Activated T-helper 1 cell treated with anti-CD3 and anti-CD28 coated beads, Interleukin-12 subunit alpha, Interleukin-12 subunit beta, Interleukin-2, Interleukin-4 antibody, amounts not matched to agents 30 ng/mL and 10 ng/mL and 1 ng/mL, durations not matched to agents 14 hours and 24 hours and 36 hours (primary cell): Measurements from ENCODE around the gene RASAL2. TPM values are rescaled to one million over a fixed set of nuclear protein-coding genes. Genes with fewer than 3 reads are reported as not detected.

ENCODE experiments used
- DNase-seq: peaks from one replicate; pipeline ENCODE4 v3.0.0; 2021; ENCODE audit warnings: low spot score
- H3K27ac Mint-ChIP-seq: one replicate; pipeline ENCODE4 v1.8.0; 2021; ENCODE audit warnings: mild to moderate bottlenecking, mixed read lengths
- H3K27me3 Mint-ChIP-seq: one replicate; pipeline ENCODE4 v1.8.0; 2022; ENCODE audit warnings: mild to moderate bottlenecking, moderate library complexity, mixed read lengths; ENCODE audit not compliant: insufficient read depth
- H3K36me3 Mint-ChIP-seq: one replicate; pipeline ENCODE4 v1.8.0; 2021; ENCODE audit warnings: low read depth, mixed read lengths
- H3K4me1 Mint-ChIP-seq: one replicate; pipeline ENCODE4 v1.8.0; 2021; ENCODE audit warnings: low read depth, mixed read lengths
- H3K4me3 Mint-ChIP-seq: one replicate; pipeline ENCODE4 v1.8.0; 2021; ENCODE audit warnings: mild to moderate bottlenecking, moderate library complexity, mixed read lengths
- H3K9me3 Mint-ChIP-seq: one replicate; pipeline ENCODE4 v1.8.0; 2021; ENCODE audit warnings: mixed read lengths
- intact Hi-C: fragments of 100-400 bp; cut with micrococcal nuclease; formaldehyde crosslinking; loops from one replicate; pipeline ENCODE4 v1.15.1; 2024
- total RNA-seq: library from RNA; stranded (reverse); gene quantifications from 2 replicates; pipeline ENCODE4 v1.2.3, GENCODE V29; 2022

RASAL2 gene
- total RNA-seq, 1 donor from 2014 or later, result not detected

- Mint-ChIP-seq H3K9me3 (no peaks in the 10 kb centered on the region), H3K27ac (no peak overlapping the region), H3K27me3 (no peaks in the 10 kb centered on the region), H3K4me1 (no peaks in the 10 kb centered on the region), H3K4me3 (no peak overlapping the region), H3K36me3 (no peaks in the 10 kb centered on the region)
- intact Hi-C loops, result no loop called here
- DNase-seq, result no peak
Measured at GRCh38 chr1:178134061-178134460, 40.2 kb downstream of the RASAL2 start.

- no peak for DNase-seq
- Mint-ChIP-seq H3K27me3 (no peaks in the 10 kb centered on the region), H3K4me1 (no peaks in the 10 kb centered on the region), H3K4me3 (no peak overlapping the region), H3K27ac (no peak overlapping the region), H3K9me3 (no peaks in the 10 kb centered on the region), H3K36me3 (no peaks in the 10 kb centered on the region)
- intact Hi-C loops, result no loop called here
Measured at GRCh38 chr1:178137238-178137637, 43.3 kb downstream of the RASAL2 start.

- Mint-ChIP-seq H3K27ac (no peak overlapping the region), H3K4me1 (no peaks in the 10 kb centered on the region), H3K27me3 (no peaks in the 10 kb centered on the region), H3K36me3 (no peaks in the 10 kb centered on the region), H3K9me3 (no peaks in the 10 kb centered on the region), H3K4me3 (no peak overlapping the region)
- intact Hi-C loops, result no loop called here
- DNase-seq, result no peak
Measured at GRCh38 chr1:178142806-178143205, 48.9 kb downstream of the RASAL2 start.

GRCh38 chr1:178143730-178144690 lies 50.1 kb downstream of the RASAL2 start:
- intact Hi-C loops, result no loop called here
- no peaks in the 10 kb centered on the region for H3K9me3 Mint-ChIP-seq

GRCh38 chr1:178145605-178146004 lies 51.7 kb downstream of the RASAL2 start:
- Mint-ChIP-seq H3K4me1 (no peaks in the 10 kb centered on the region), H3K27me3 (no peaks in the 10 kb centered on the region), H3K4me3 (no peak overlapping the region), H3K9me3 (no peaks in the 10 kb centered on the region), H3K27ac (no peak overlapping the region), H3K36me3 (no peaks in the 10 kb centered on the region)
- no peak for DNase-seq
- intact Hi-C loops, result no loop called here

More at GRCh38 chr1:178143730-178144690, 50.1 kb downstream of the RASAL2 start:
- Mint-ChIP-seq H3K27ac (no peak overlapping the region), H3K4me3 (no peak overlapping the region), H3K36me3 (no peaks in the 10 kb centered on the region), H3K27me3 (no peaks in the 10 kb centered on the region), H3K4me1 (no peaks in the 10 kb centered on the region)
- no peak for DNase-seq

GRCh38 chr1:178146436-178146835 lies 52.5 kb downstream of the RASAL2 start:
- Mint-ChIP-seq H3K27ac (no peak overlapping the region), H3K27me3 (no peaks in the 10 kb centered on the region), H3K9me3 (no peaks in the 10 kb centered on the region), H3K4me3 (no peak overlapping the region), H3K4me1 (no peaks in the 10 kb centered on the region), H3K36me3 (no peaks in the 10 kb centered on the region)
- no peak for DNase-seq
- intact Hi-C loops, result no loop called here

GRCh38 chr1:178150610-178151009 lies 56.7 kb downstream of the RASAL2 start:
- H3K27ac Mint-ChIP-seq, result no peak overlapping the region
- no peaks in the 10 kb centered on the region for H3K27me3 Mint-ChIP-seq
- H3K36me3 Mint-ChIP-seq, result no peaks in the 10 kb centered on the region
- intact Hi-C loops, result no loop called here
- H3K9me3 Mint-ChIP-seq, result no peaks in the 10 kb centered on the region
- H3K4me3 Mint-ChIP-seq, result no peak overlapping the region
- DNase-seq, result no peak
- no peaks in the 10 kb centered on the region for H3K4me1 Mint-ChIP-seq

- Mint-ChIP-seq H3K27ac (no peak overlapping the region), H3K9me3 (no peaks in the 10 kb centered on the region), H3K27me3 (no peaks in the 10 kb centered on the region), H3K4me1 (no peaks in the 10 kb centered on the region), H3K4me3 (no peak overlapping the region), H3K36me3 (no peaks in the 10 kb centered on the region)
- intact Hi-C loops, result no loop called here
- no peak for DNase-seq
Measured at GRCh38 chr1:178151831-178152230, 57.9 kb downstream of the RASAL2 start.

- H3K27me3 Mint-ChIP-seq, result no peaks in the 10 kb centered on the region
- no peaks in the 10 kb centered on the region for H3K9me3 Mint-ChIP-seq
- H3K4me3 Mint-ChIP-seq, result no peak overlapping the region
- intact Hi-C loops, result no loop called here
- DNase-seq, result no peak
- H3K4me1 Mint-ChIP-seq, result no peaks in the 10 kb centered on the region
- H3K27ac Mint-ChIP-seq, result no peak overlapping the region
- H3K36me3 Mint-ChIP-seq, result no peaks in the 10 kb centered on the region
Measured at GRCh38 chr1:178155481-178156255, 61.8 kb downstream of the RASAL2 start.

GRCh38 chr1:178160736-178161475 lies 67.0 kb downstream of the RASAL2 start:
- H3K4me3 Mint-ChIP-seq, result no peak overlapping the region
- DNase-seq, result no peak
- H3K9me3 Mint-ChIP-seq, result no peaks in the 10 kb centered on the region
- no peaks in the 10 kb centered on the region for H3K36me3 Mint-ChIP-seq
- intact Hi-C loops, result no loop called here
- H3K27ac Mint-ChIP-seq, result no peak overlapping the region
- no peaks in the 10 kb centered on the region for H3K4me1 Mint-ChIP-seq
- no peaks in the 10 kb centered on the region for H3K27me3 Mint-ChIP-seq

- H3K27ac Mint-ChIP-seq, result no peak overlapping the region
- no peak for DNase-seq
- intact Hi-C loops, result no loop called here
- no peaks in the 10 kb centered on the region for H3K4me1 Mint-ChIP-seq
- no peaks in the 10 kb centered on the region for H3K9me3 Mint-ChIP-seq
- no peaks in the 10 kb centered on the region for H3K36me3 Mint-ChIP-seq
- no peak overlapping the region for H3K4me3 Mint-ChIP-seq
- no peaks in the 10 kb centered on the region for H3K27me3 Mint-ChIP-seq
Measured at GRCh38 chr1:178161516-178161915, 67.6 kb downstream of the RASAL2 start.

- Mint-ChIP-seq H3K9me3 (no peaks in the 10 kb centered on the region), H3K4me3 (no peak overlapping the region), H3K27ac (no peak overlapping the region), H3K4me1 (no peaks in the 10 kb centered on the region), H3K36me3 (no peaks in the 10 kb centered on the region), H3K27me3 (no peaks in the 10 kb centered on the region)
- no peak for DNase-seq
- intact Hi-C loops, result no loop called here
Measured at GRCh38 chr1:178165196-178165595, 71.3 kb downstream of the RASAL2 start.
